ENCODE measurements around the gene CRISPLD2. TPM values are rescaled to one million over a fixed set of nuclear protein-coding genes. Genes with fewer than 3 reads are reported as not detected.

The CRISPLD2 gene
- total RNA-seq, 4 donors from 2014 or later: 19.6 to 319 (median 84.3) TPM

- Histone ChIP-seq H3K27ac (peak overlapping the region in 1 of 4 donors; percentile 11), H3K36me3 (no peaks in the 10 kb centered on the region), H3K27me3 (no peaks in the 10 kb centered on the region), H3K9me3 (no peaks in the 10 kb centered on the region), H3K4me1 (peaks cover 0 to 18% (median 0%) of the 10 kb centered on the region in 4 donors), H3K4me3 (no peak overlapping the region)
- TF ChIP-seq POLR2A (IDR thresholded peaks at IDR 0.05) (no peak), CTCF (IDR thresholded peaks at IDR 0.05) (no peak)
- DNase-seq: no peak
These were observed 130.1 kb downstream of the CRISPLD2 start for GRCh38 chr16:84949772-84950436.

DNA sequence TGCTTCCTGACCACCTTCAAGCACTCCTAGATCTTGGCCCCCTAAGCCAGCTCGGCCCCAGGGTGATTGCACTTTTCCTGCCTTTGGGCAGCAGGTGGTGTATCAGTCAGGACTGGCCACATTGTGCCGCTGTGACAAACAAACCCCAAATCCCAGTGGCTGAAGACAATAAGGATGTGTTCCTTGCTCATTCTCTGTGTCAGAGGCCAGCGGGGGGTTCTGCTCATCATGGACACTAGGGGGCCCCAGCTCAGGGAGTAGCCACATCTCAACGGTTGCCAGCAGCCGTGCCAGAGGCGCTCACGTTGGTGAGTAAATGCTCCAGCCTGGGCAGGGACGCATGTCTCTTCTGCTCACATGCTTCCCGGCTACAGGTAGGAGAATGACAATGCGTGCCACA, 131.1 kb downstream of the CRISPLD2 start:
- peaks cover 0 to 18% (median 0%) of the 10 kb centered on the region in 4 donors for H3K4me1 ChIP-seq
- H3K36me3 ChIP-seq: no peaks in the 10 kb centered on the region
- no peak for DNase-seq
- no peaks in the 10 kb centered on the region for H3K9me3 ChIP-seq
- H3K4me3 ChIP-seq: no peak overlapping the region
- H3K27me3 ChIP-seq: no peaks in the 10 kb centered on the region
- no peak overlapping the region for H3K27ac ChIP-seq
- TF ChIP-seq CTCF (IDR thresholded peaks at IDR 0.05) (peak in 2 of 6 experiments; percentile 2 to 8), POLR2A (IDR thresholded peaks at IDR 0.05) (no peak)

GRCh38 chr16:84952335-84953189, 132.8 kb downstream of the CRISPLD2 start:
- peak; percentile 66 to 88 (median 69) for DNase-seq
- peak overlapping the region in 3 of 4 donors; percentile 6 to 48 (median 14) for H3K27ac ChIP-seq
- H3K4me3 ChIP-seq: no peak overlapping the region
- H3K36me3 ChIP-seq: no peaks in the 10 kb centered on the region
- H3K9me3 ChIP-seq: no peaks in the 10 kb centered on the region
- TF ChIP-seq CTCF (IDR thresholded peaks at IDR 0.05) (peak; percentile 71 to 95 (median 89)), POLR2A (IDR thresholded peaks at IDR 0.05) (peak in 1 of 2 donors; percentile 9)
- peaks cover 0 to 18% (median 0%) of the 10 kb centered on the region in 4 donors for H3K4me1 ChIP-seq
- H3K27me3 ChIP-seq: no peaks in the 10 kb centered on the region

GRCh38 chr16:84953190-84953746, 133.5 kb downstream of the CRISPLD2 start:
- Histone ChIP-seq H3K27me3 (no peaks in the 10 kb centered on the region), H3K4me3 (no peak overlapping the region)

More at GRCh38 chr16:84953190-84953746, 133.5 kb downstream of the CRISPLD2 start:
- no peak for DNase-seq
- Histone ChIP-seq H3K36me3 (no peaks in the 10 kb centered on the region), H3K27ac (peak overlapping the region in 2 of 4 donors; percentile 14 to 48), H3K9me3 (no peaks in the 10 kb centered on the region), H3K4me1 (peaks cover 0 to 18% (median 0%) of the 10 kb centered on the region in 4 donors)
- TF ChIP-seq CTCF (IDR thresholded peaks at IDR 0.05) (no peak), POLR2A (IDR thresholded peaks at IDR 0.05) (no peak)

Measured in Peyer's patch (tissue), 4 donors.